ENCODE data around the gene ACAP1.

- no peak for TF ChIP-seq CTCF (IDR thresholded peaks at IDR 0.05)
- TF ChIP-seq POLR2A (IDR thresholded peaks at IDR 0.05): no peak
Measured at GRCh38 chr17:7304179-7304578, 32.1 kb upstream of the ACAP1 start.
